T47D (cell line): Measurements from ENCODE around the gene NCOA5.
A peak's percentile ranks its signal among the peaks of the same experiment; 100 is the strongest.

Source experiments
- DNase-seq, 2 experiments: peaks; one replicate each; pipeline versions ENCODE4 v3.0.0 to v3.0.0-alpha.2; 2011 to 2012; ENCODE audit warnings: low read depth in 1 of 2, low spot score in 1 of 2
- JUND ChIP-seq: IDR thresholded peaks from 2 replicates; pipeline ENCODE4 v1.6.1; 2012; ENCODE audit warnings: low read depth
- in situ Hi-C: cut with HindIII; loops from 2 replicates; pipeline ENCODE4 v1.10.0; 2016; ENCODE audit warnings: low sequenced_read_pairs, low pct_unique_long_range_greater_than_20kb

NCOA5 gene

GRCh38 chr20:46020555-46020954, 69.2 kb downstream of the NCOA5 start:
- TF ChIP-seq JUND = no peak
- in situ Hi-C loops = no loop called here

GRCh38 chr20:46018611-46019010, 71.2 kb downstream of the NCOA5 start:
- no peak for DNase-seq
- in situ Hi-C loops = no loop called here
- TF ChIP-seq JUND = no peak

More at GRCh38 chr20:46020555-46020954, 69.2 kb downstream of the NCOA5 start:
- DNase-seq = no peak

GRCh38 chr20:46018112-46018511, 71.7 kb downstream of the NCOA5 start:
- in situ Hi-C loops = no loop called here

GRCh38 chr20:46017272-46017671, 72.5 kb downstream of the NCOA5 start:
- DNase-seq = no peak
- no peak for TF ChIP-seq JUND
- in situ Hi-C loops = no loop called here

More at GRCh38 chr20:46018112-46018511, 71.7 kb downstream of the NCOA5 start:
- DNase-seq = no peak
- no peak for TF ChIP-seq JUND

- no peak for TF ChIP-seq JUND
- in situ Hi-C loops = no loop called here
Observed at GRCh38 chr20:46014517-46015396, 75.0 kb downstream of the NCOA5 start.

GRCh38 chr20:46013829-46014516, 75.8 kb downstream of the NCOA5 start:
- peak; percentile 86 to 88 for DNase-seq
- TF ChIP-seq JUND = no peak
- in situ Hi-C loops = no loop called here

More at GRCh38 chr20:46014517-46015396, 75.0 kb downstream of the NCOA5 start:
- DNase-seq = no peak

GRCh38 chr20:46013322-46013828, 76.4 kb downstream of the NCOA5 start:
- in situ Hi-C loops = no loop called here
- no peak for DNase-seq
- no peak for TF ChIP-seq JUND

- no peak for TF ChIP-seq JUND
- no peak for DNase-seq
- in situ Hi-C loops = no loop called here
Observed at GRCh38 chr20:46012921-46013320, 76.8 kb downstream of the NCOA5 start.

GRCh38 chr20:46011631-46012482, 77.9 kb downstream of the NCOA5 start:
- TF ChIP-seq JUND = no peak
- in situ Hi-C loops = no loop called here
- peak in 1 of 2 experiments; percentile 79 for DNase-seq
